ENCODE data around the gene MYH13.

The MYH13 gene

GRCh38 chr17:10403589-10403988, 30.8 kb upstream of the MYH13 start:
- in situ Hi-C loops (cut with HindIII; ENCODE audit: low sequenced_read_pairs), result no loop called here
- no peak overlapping the region for H3K4me3 ChIP-seq (ENCODE audit: low read depth, low read length)
- no peak for TF ChIP-seq CTCF (IDR thresholded peaks at IDR 0.05; ENCODE audit: low read depth, low read length)

DNA sequence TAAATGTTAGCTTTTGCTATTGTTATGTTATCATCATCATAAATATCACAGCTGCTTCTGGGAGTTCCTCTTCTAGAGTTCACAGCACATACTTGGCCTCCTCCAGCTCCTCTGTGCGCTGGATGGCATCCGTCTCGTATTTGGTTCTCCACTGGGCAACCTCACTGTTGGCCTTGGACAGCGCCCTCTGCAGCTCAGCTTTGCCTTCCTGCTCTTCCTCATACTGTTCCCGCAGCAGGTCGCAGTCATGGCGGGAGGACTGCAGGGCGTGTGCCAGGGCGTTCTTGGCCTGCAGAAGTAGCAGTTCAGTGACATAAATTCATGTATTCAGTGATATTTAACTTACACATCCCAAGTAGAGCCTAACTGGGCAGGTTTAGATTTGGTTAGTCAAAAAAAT, 25.5 kb upstream of the MYH13 start:
- H3K4me3 ChIP-seq (ENCODE audit: low read depth, low read length), result no peak overlapping the region
- in situ Hi-C loops (cut with HindIII; ENCODE audit: low sequenced_read_pairs), result no loop called here
- no peak for TF ChIP-seq CTCF (IDR thresholded peaks at IDR 0.05; ENCODE audit: low read depth, low read length)
- DNase-seq (ENCODE audit: low read depth, low spot score), result no peak

More at GRCh38 chr17:10403589-10403988, 30.8 kb upstream of the MYH13 start:
- DNase-seq (ENCODE audit: low read depth, low spot score), result no peak

DNA sequence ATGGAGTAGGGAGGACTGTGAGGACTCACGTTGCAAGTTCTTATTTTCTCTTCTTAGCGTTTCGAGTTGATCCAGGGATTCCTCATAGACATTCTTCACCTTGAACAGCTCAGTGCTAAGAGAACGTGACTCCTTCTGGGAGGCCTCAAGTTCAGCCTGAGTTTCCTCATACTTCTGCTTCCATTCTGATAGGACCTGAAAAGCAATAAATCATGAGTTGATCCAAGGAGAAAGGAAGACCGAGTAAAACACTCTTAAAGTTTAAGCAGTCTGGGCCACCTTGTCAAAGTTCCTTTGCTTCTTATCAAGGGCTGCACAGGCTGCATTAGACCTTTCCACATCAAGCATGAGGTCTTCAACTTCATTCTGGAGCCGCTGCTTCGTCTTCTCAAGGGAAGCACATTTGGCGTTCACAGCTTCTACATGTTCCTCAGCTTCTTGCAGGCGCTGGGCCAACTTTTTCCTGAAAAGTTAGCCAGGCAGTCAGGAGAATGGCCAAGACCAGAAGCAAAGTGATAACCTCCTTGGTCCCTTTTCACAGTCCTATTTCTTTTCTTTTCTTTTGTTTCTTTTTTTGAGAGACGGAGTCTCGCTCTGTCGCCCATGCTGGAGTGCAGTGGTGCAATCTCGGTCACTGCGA, 23.8 kb upstream of the MYH13 start:
- in situ Hi-C loops (cut with HindIII; ENCODE audit: low sequenced_read_pairs), result no loop called here
- no peak for DNase-seq (ENCODE audit: low read depth, low spot score)
- no peak overlapping the region for H3K4me3 ChIP-seq (ENCODE audit: low read depth, low read length)
- TF ChIP-seq CTCF (IDR thresholded peaks at IDR 0.05; ENCODE audit: low read depth, low read length), result no peak

- H3K4me3 ChIP-seq (ENCODE audit: low read depth, low read length), result no peak overlapping the region
- DNase-seq (ENCODE audit: low read depth, low spot score), result no peak
- no peak for TF ChIP-seq CTCF (IDR thresholded peaks at IDR 0.05; ENCODE audit: low read depth, low read length)
- in situ Hi-C loops (cut with HindIII; ENCODE audit: low sequenced_read_pairs), result no loop called here
Observed at GRCh38 chr17:10394201-10394887, 21.5 kb upstream of the MYH13 start.

DNA sequence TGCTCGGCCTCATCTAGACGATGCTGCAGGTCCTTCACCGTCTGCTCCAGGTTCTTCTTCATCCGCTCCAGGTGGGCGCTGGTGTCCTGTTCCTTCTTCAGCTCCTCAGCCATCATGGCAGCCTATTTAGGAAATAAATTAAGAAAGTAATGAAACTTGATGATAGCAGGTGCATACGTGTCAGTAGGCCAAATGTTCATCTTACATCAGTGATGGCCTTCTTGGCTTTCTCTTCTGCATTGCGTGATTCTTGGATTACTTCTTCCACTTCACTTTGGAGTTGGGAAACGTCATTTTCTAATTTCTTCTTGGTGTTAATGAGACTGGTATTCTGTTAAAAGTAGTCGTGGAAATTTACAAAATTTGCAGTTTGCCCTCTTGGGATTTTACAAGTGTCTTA, 20.1 kb upstream of the MYH13 start:
- in situ Hi-C loops (cut with HindIII; ENCODE audit: low sequenced_read_pairs), result no loop called here
- DNase-seq (ENCODE audit: low read depth, low spot score), result no peak
- TF ChIP-seq CTCF (IDR thresholded peaks at IDR 0.05; ENCODE audit: low read depth, low read length), result no peak
- no peak overlapping the region for H3K4me3 ChIP-seq (ENCODE audit: low read depth, low read length)

DNA sequence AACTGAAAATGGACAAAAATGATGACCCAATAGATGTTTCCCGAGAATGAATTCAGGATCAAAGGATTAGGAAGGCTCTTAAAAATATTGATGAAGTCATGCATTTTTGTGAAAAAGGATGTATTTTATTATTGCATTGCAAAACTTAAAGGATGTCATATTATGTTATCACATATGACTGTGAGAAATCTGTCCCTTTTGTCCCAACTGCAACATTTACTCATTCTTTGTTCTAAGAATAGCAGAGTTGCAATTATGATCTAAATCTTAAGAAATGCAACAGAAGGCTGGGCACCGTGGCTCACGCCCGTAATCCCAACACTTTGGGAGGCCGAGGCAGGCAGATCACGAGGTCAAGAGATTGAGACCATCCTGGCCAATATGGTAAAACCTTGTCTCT, 13.1 kb upstream of the MYH13 start:
- in situ Hi-C loops (cut with HindIII; ENCODE audit: low sequenced_read_pairs), result no loop called here
- no peak overlapping the region for H3K4me3 ChIP-seq (ENCODE audit: low read depth, low read length)
- TF ChIP-seq CTCF (IDR thresholded peaks at IDR 0.05; ENCODE audit: low read depth, low read length), result no peak
- no peak for DNase-seq (ENCODE audit: low read depth, low spot score)

Measured in astrocyte of the spinal cord (primary cell).